A549 (cell line): ENCODE results near the gene ZBTB20. TPM values are rescaled to one million over a fixed set of nuclear protein-coding genes. Genes with fewer than 3 reads are reported as not detected.

ENCODE experiments used
- ATAC-seq, 2 experiments: fragments of 200-7000 bp in 1 of 2; fragments of >200 bp in 1 of 2; cut with Nextera tagmentation in 1 of 2; cut with Tn5 transposase in 1 of 2; 3 replicates each; pipeline versions ENCODE4 v1.8.0 to v1.9.1; 2018 to 2020; ENCODE audit warnings: mild to moderate bottlenecking in 1 of 2, moderate library complexity in 1 of 2
- CTCF ChIA-PET: fragments of 300-600 bp; sonication (Branson Sonifier 250); formaldehyde crosslinking; extraction: SDS; loops from one replicate; lab custom pipeline; 2021; ENCODE audit warnings: antibody characterized with exemption, inconsistent platforms; lab: Yijun Ruan, JAX
- POLR2A ChIA-PET: fragments of 350-600 bp; formaldehyde crosslinking; extraction: SDS; loops from one replicate; lab custom pipeline; 2021; ENCODE audit warnings: antibody characterized with exemption, inconsistent platforms; lab: Yijun Ruan, JAX
- DNase-seq, 2 experiments: peaks; one replicate each; pipeline versions ENCODE4 v3.0.0 to v3.0.0-alpha.2; 2011 to 2016; ENCODE audit warnings: low read depth in 1 of 2, low spot score in 1 of 2
- FAIRE-seq: peaks from 2 replicates; lab custom pipeline; 2011; peaks lifted over from hg19 to GRCh38; lab: Jason Lieb, UNC
- H3K27ac ChIP-seq, 2 experiments: fragments of >200 bp; sonication (Bioruptor Twin); formaldehyde crosslinking; 3 replicates each; pipeline ENCODE4 v1.5.1; 2016 to 2017
- H3K4me1 ChIP-seq: fragments of >200 bp; sonication (Bioruptor Twin); formaldehyde crosslinking; 3 replicates; pipeline ENCODE4 v1.6.1; 2016
- H3K4me2 ChIP-seq: fragments of >200 bp; sonication (Bioruptor Twin); formaldehyde crosslinking; 3 replicates; pipeline ENCODE4 v1.6.1; 2016
- H3K4me3 ChIP-seq: fragments of >200 bp; sonication (Bioruptor Twin); formaldehyde crosslinking; 3 replicates; pipeline ENCODE4 v1.5.1; 2016
- H3K9me3 ChIP-seq: fragments of >200 bp; sonication (Bioruptor Twin); formaldehyde crosslinking; 3 replicates; pipeline ENCODE4 v1.6.1; 2016
- ATOH8 ChIP-seq: fragments of 250-450 bp; sonication (Bioruptor Pico); IDR thresholded peaks from 2 replicates; pipeline ENCODE4 v1.5.0; 2020; ENCODE audit warnings: low read depth, mild to moderate bottlenecking, moderate library complexity
- CHD4 ChIP-seq: fragments of 200-600 bp; sonication (generic); IDR thresholded peaks from 2 replicates; pipeline ENCODE4 v1.6.1; 2016; ENCODE audit warnings: antibody characterized with exemption, mild to moderate bottlenecking, borderline replicate concordance
- CTCF ChIP-seq: fragments of >200 bp; sonication (Bioruptor Twin); formaldehyde crosslinking; IDR thresholded peaks from 3 replicates; pipeline ENCODE4 v1.5.1; 2016
- EHMT2 ChIP-seq: fragments of 200-600 bp; sonication (generic); IDR thresholded peaks from 2 replicates; pipeline ENCODE4 v1.6.1; 2016; ENCODE audit warnings: antibody characterized with exemption, low read depth, mild to moderate bottlenecking, moderate library complexity
- EP300 ChIP-seq, 2 experiments: fragments of >200 bp; sonication (Bioruptor Twin); formaldehyde crosslinking; IDR thresholded peaks; 2 replicates in 1 of 2; 3 replicates in 1 of 2; pipeline ENCODE4 v1.6.1; 2016 to 2017
- ESRRA ChIP-seq: fragments of 150-350 bp; IDR thresholded peaks from 2 replicates; pipeline ENCODE4 v1.6.1; 2014; ENCODE audit warnings: mild to moderate bottlenecking, low read length, borderline replicate concordance
- FOSB ChIP-seq: fragments of 250-450 bp; sonication (Bioruptor Pico); IDR thresholded peaks from 2 replicates; pipeline ENCODE4 v1.5.0; 2020; ENCODE audit warnings: mild to moderate bottlenecking, moderate library complexity
- HEYL ChIP-seq: fragments of 250-450 bp; sonication (Bioruptor Pico); IDR thresholded peaks from 2 replicates; pipeline ENCODE4 v1.8.0; 2021; ENCODE audit warnings: mild to moderate bottlenecking, moderate library complexity
- HOXA7 ChIP-seq: fragments of 250-450 bp; sonication (Bioruptor Pico); IDR thresholded peaks from 2 replicates; pipeline ENCODE4 v1.5.0; 2020; ENCODE audit warnings: mild to moderate bottlenecking, moderate library complexity
- KDM1A ChIP-seq: fragments of 200-600 bp; sonication (generic); IDR thresholded peaks from 2 replicates; pipeline ENCODE4 v1.6.1; 2016; ENCODE audit warnings: low read depth, mild to moderate bottlenecking
- KDM5A ChIP-seq: fragments of 200-600 bp; sonication (generic); IDR thresholded peaks from 2 replicates; pipeline ENCODE4 v1.6.1; 2016; ENCODE audit warnings: antibody characterized with exemption, mild to moderate bottlenecking
- MAFK ChIP-seq: fragments of 450-650 bp; IDR thresholded peaks from 2 replicates; pipeline ENCODE4 v1.6.1; 2014; ENCODE audit not compliant: partially characterized antibody
- NFE2L2 ChIP-seq: fragments of 150-350 bp; conservative IDR thresholded peaks from 2 replicates; pipeline ENCODE4 v1.6.1; 2014; ENCODE audit warnings: low read length
- PBX3 ChIP-seq: IDR thresholded peaks from 2 replicates; pipeline ENCODE4 v1.6.1; 2012
- RCOR1 ChIP-seq: fragments of 150-350 bp; IDR thresholded peaks from 2 replicates; pipeline ENCODE4 v1.6.1; 2014; ENCODE audit warnings: antibody characterized with exemption, low read length, low read depth
- REST ChIP-seq: fragments of 200-600 bp; sonication (generic); IDR thresholded peaks from 2 replicates; pipeline ENCODE4 v1.6.1; 2016; ENCODE audit warnings: antibody characterized with exemption, mild to moderate bottlenecking, moderate library complexity
- TP53 ChIP-seq: fragments of 250-450 bp; sonication (Bioruptor Pico); IDR thresholded peaks from 2 replicates; pipeline ENCODE4 v1.5.0; 2021; ENCODE audit warnings: mild to moderate bottlenecking, moderate library complexity
- ZC3H11A ChIP-seq: fragments of 450-650 bp; IDR thresholded peaks from 2 replicates; pipeline ENCODE4 v1.6.1; 2014; ENCODE audit warnings: antibody characterized with exemption, mild to moderate bottlenecking
- ZNF302 ChIP-seq: fragments of 250-450 bp; sonication (Bioruptor Pico); IDR thresholded peaks from 2 replicates; pipeline ENCODE4 v1.9.0; 2021; ENCODE audit warnings: inconsistent platforms, mild to moderate bottlenecking, moderate library complexity
- WGBS: methylation state at CpG from one replicate; pipeline ENCODE4 v1.1.6; 2017; ENCODE audit errors: missing lambda C conversion rate; 5-methylcytosine and 5-hydroxymethylcytosine counted together
- polyA plus RNA-seq, 4 experiments: library from polyadenylated mRNA; depleted of rRNA in 3 of 4; stranded (reverse); fragments of >200 nt; fragmentation: RNase III in 1 of 4; extraction: RNeasy Plus Mini Kit Qiagen cat#74134 plus additional on column Dnase treatment in 1 of 4; gene quantifications; 2 replicates in 3 of 4; 3 replicates in 1 of 4; pipeline ENCODE4 v1.2.3, GENCODE V29; 2011 to 2017

Gene ZBTB20
- polyA plus RNA-seq, 2 of the 4 experiments (the other 2 are of a cell fraction), result 0.85 to 5.0 TPM

- TF ChIP-seq KDM5A, result no peak
- TF ChIP-seq KDM1A, result no peak
- 95% methylated on average over 2 of the region's 2 CpGs for WGBS
- peaks cover 12% of the 10 kb centered on the region for H3K4me1 ChIP-seq
- no peak overlapping the region for H3K27ac ChIP-seq
- CTCF ChIA-PET, result no interaction called here
- H3K9me3 ChIP-seq, result no peaks in the 10 kb centered on the region
- FAIRE-seq (no peak), ATAC-seq (no peak), DNase-seq (no peak)
- POLR2A ChIA-PET, result no interaction called here
- H3K4me3 ChIP-seq, result no peak overlapping the region
- no peak overlapping the region for H3K4me2 ChIP-seq
Measured at GRCh38 chr3:114453361-114453780, 693.7 kb downstream of the ZBTB20 start.

GRCh38 chr3:114452937-114453336, 694.2 kb downstream of the ZBTB20 start:
- Histone ChIP-seq H3K4me1 (peaks cover 8% of the 10 kb centered on the region), H3K4me3 (no peak overlapping the region), H3K9me3 (no peaks in the 10 kb centered on the region), H3K27ac (no peak overlapping the region), H3K4me2 (no peak overlapping the region)
- no peak for DNase-seq
- no peak for TF ChIP-seq EHMT2
- TF ChIP-seq ESRRA, result no peak
- TF ChIP-seq CTCF, result no peak
- no peak for TF ChIP-seq ZC3H11A
- no peak for TF ChIP-seq RCOR1
- no peak for TF ChIP-seq TP53
- no peak for TF ChIP-seq ATOH8
- no peak for TF ChIP-seq FOSB
- no peak for TF ChIP-seq MAFK
- TF ChIP-seq REST, result no peak
- no peak for TF ChIP-seq NFE2L2
- no peak for TF ChIP-seq HEYL (CRISPR knock-in tag)
- no peak for TF ChIP-seq CHD4
- TF ChIP-seq HOXA7, result no peak
- ATAC-seq, result no peak
- WGBS, result 90% methylated on average over 2 of the region's 2 CpGs
- POLR2A ChIA-PET, result no interaction called here
- FAIRE-seq, result no peak
- CTCF ChIA-PET, result no interaction called here

GRCh38 chr3:114452256-114452655, 694.8 kb downstream of the ZBTB20 start:
- H3K27ac ChIP-seq, result no peak overlapping the region
- 83% methylated on average over 1 of the region's 1 CpG for WGBS
- no peaks in the 10 kb centered on the region for H3K9me3 ChIP-seq
- no peak for TF ChIP-seq ZNF302 (CRISPR knock-in tag)
- TF ChIP-seq KDM1A, result no peak
- TF ChIP-seq PBX3, result no peak
- TF ChIP-seq EP300 (IDR thresholded peaks at IDR 0.05), result no peak
- H3K4me1 ChIP-seq, result peaks cover 8% of the 10 kb centered on the region
- H3K4me3 ChIP-seq, result no peak overlapping the region
- FAIRE-seq (no peak), DNase-seq (no peak), ATAC-seq (no peak)
- ChIA-PET POLR2A (no interaction called here), CTCF (interaction anchor here (1.8 kb wide), 1 partner anchor 33 kb away, joined by 5 read pairs; no protein-coding TSS in a partner anchor)
- no peak overlapping the region for H3K4me2 ChIP-seq
